NCI-H748 treated with DMSO at 0.1 percent for 48 hours (cell line): ENCODE measurements around the gene CTDSP2.
A peak's percentile ranks its signal among the peaks of the same experiment; 100 is the strongest.
"Not testable (repeated sequence)": the region's sequence is repeated elsewhere in the genome, so short reads cannot be mapped to it uniquely, and the experiment has no call there.

Experiments
- DNase-seq: peaks from one replicate; lab custom pipeline; 2025; lab: John Stamatoyannopoulos, UW

CTDSP2 gene

GRCh38 chr12:57781801-57782200 lies 64.7 kb downstream of the CTDSP2 start:
- no peak for DNase-seq

GRCh38 chr12:57781244-57781643 lies 65.3 kb downstream of the CTDSP2 start:
- no peak for DNase-seq

GRCh38 chr12:57780284-57780897 lies 66.1 kb downstream of the CTDSP2 start:
- no peak for DNase-seq

GRCh38 chr12:57779736-57780135 lies 66.8 kb downstream of the CTDSP2 start:
- no peak for DNase-seq

GRCh38 chr12:57777911-57778310 lies 68.6 kb downstream of the CTDSP2 start:
- no peak for DNase-seq

GRCh38 chr12:57777367-57777766 lies 69.2 kb downstream of the CTDSP2 start:
- DNase-seq: no peak

GRCh38 chr12:57776247-57776587 lies 70.3 kb downstream of the CTDSP2 start:
- DNase-seq: no peak

- DNase-seq: no peak
These were observed 70.8 kb downstream of the CTDSP2 start for GRCh38 chr12:57775563-57776246.

GRCh38 chr12:57775044-57775443 lies 71.5 kb downstream of the CTDSP2 start:
- DNase-seq: no peak

GRCh38 chr12:57774634-57775033 lies 71.9 kb downstream of the CTDSP2 start:
- not testable (repeated sequence) for DNase-seq

- no peak for DNase-seq
These were observed 73.9 kb downstream of the CTDSP2 start, which contains the start of gene EEF1AKMT3 for GRCh38 chr12:57772429-57773322. Gene EEF1AKMT3, plus strand, starts transcription at chr12:57772614. Its CDS starts 111 bp downstream, at chr12:57772725.

GRCh38 chr12:57771873-57772428 lies 74.6 kb downstream of the CTDSP2 start, which contains the start of gene METTL1:
Gene METTL1, minus strand, starts transcription at chr12:57772105. Its CDS starts 22 bp downstream, at chr12:57772083.
- DNase-seq: peak; percentile 83

- peak; percentile 60 for DNase-seq
These were observed 75.2 kb downstream of the CTDSP2 start for GRCh38 chr12:57771236-57771872.

GRCh38 chr12:57770734-57771133 lies 75.8 kb downstream of the CTDSP2 start:
- no peak for DNase-seq
